SKM-1 treated with dmso at 0.1 percent for 144 hours (cell line): ENCODE measurements around the gene MTHFD1L.
"Not testable (repeated sequence)": the region's sequence is repeated elsewhere in the genome, so short reads cannot be mapped to it uniquely, and the experiment has no call there.

Source experiments
- DNase-seq: peaks from one replicate; lab custom pipeline; 2025; ENCODE audit not compliant: unreplicated experiment; lab: John Stamatoyannopoulos, UW

The MTHFD1L gene

GRCh38 chr6:151063352-151063751 lies 197.8 kb downstream of the MTHFD1L start:
- DNase-seq: no peak

- no peak for DNase-seq
These were observed 198.5 kb downstream of the MTHFD1L start for GRCh38 chr6:151063842-151064647.

DNA sequence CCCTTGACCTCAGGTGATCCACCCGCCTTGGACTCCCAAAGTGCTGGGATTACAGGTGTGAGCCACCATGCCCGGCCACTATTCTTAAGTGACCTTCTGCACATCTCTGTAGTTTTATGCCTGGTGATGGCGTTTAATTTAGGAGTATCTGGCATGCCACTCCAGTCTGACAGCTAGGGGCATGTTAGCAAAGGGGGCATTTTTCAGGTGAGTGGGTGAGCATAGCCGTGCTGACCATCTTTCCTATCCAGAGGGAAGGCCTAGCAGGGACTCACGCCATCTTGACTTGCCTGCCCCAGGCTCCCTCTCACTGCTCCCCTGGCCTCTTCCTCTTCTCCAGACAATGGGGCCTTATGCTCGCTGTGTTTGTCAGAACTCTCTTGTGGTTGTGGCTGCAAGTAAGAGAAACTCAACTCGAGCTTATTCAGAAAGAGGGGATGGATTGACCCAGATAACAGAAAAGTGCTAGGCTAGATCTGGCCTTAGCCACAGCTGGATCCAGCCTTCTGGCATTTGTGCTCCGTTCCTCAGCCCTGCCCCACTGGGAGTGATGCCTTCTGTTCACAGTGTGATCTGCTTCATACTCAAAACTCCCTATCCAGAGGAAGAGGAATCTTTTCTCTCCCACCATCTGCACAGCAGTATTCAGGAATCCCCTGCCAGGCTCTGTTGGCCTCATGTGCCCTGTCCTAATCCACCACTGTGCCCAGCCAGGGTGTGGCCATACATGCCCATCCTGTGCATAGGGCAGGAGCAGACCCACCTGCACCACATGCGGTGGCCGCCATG lies 199.7 kb downstream of the MTHFD1L start:
- no peak for DNase-seq

DNA sequence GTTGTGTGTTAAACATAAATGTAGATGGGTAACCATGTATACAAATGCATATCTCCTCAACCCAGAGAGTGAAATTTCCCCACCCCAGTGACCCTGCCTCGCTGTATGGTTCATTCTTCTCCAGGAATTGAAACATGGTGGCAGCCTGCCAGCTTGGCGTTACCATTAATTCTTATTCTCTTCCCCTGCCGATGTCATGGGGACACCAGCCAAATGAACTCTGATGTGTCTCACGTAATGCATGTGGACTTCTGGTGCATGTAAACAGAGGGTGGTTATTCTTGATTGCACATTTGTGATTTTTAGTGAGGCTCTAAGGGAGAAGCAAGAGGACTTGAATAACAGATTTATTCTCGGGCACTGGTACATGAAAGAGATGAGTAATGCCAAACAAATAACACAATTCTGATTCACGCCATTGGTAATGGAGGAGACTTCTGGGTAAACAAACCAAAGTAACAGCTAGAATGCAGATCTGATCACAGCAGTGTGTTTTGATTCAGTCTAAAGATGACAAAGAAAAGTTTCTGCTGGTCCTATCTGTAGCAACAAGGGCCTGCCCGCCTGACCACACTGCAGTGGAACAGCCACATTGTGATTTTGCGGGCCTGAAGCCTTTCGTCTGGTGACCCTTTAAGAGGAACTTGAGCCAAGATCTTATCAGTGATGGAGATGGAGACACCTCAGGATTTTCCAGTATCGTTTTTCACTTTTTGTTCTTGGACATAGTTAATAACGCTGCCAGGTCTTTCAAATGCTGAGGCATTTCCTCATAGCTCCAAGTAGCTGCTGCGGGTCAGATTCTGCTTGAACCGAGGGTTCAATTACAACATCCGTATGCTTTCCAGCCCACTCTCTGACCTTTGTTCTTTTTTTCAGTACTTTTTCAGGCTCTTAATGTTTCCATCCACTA lies 202.4 kb downstream of the MTHFD1L start:
- DNase-seq: no peak

GRCh38 chr6:151068761-151069312 lies 203.3 kb downstream of the MTHFD1L start:
- no peak for DNase-seq

- DNase-seq: no peak
These were observed 204.1 kb downstream of the MTHFD1L start for GRCh38 chr6:151069641-151070040.

DNA sequence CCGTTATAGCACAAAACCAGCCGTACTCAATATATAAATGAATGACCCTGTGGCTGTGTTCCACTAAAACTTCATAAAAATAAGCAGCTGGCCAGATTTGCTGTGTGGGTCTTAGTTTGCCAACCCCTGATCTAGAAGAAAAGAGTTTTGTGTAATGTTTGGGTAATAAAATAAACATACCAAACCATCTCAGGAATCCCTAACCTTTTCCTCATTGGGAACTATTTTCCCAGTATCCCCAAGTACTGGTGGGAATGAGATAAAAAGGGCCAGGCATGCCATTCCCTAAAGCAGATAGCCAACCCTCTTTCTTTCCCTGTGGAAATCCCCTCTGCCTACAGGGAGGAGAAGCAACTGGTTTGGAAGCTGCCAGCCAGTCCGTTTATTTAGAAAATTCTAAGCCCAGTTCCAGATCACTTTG lies 205.1 kb downstream of the MTHFD1L start:
- no peak for DNase-seq

GRCh38 chr6:151071295-151071694 lies 205.8 kb downstream of the MTHFD1L start:
- DNase-seq: no peak

DNA sequence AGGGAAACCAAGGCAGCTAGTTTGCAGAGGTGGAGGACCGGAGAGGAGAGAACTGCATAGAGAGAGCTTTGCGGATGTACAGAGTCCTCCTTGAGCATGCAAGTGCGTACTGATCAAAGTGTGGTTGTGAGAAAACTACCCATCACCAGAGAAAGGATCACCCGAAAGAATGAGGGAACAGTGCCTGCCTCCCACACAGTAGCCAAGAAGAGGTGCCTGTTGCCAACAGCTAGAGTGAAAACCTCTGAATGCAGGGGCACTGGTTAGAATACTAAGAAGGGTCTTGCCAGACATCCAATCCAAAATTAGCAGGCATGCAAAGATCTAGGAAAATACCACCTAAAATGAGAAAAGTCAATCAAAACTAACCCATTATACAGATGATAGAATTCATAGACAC lies 207.6 kb downstream of the MTHFD1L start:
- no peak for DNase-seq

GRCh38 chr6:151073701-151074100 lies 208.2 kb downstream of the MTHFD1L start:
- no peak for DNase-seq

DNA sequence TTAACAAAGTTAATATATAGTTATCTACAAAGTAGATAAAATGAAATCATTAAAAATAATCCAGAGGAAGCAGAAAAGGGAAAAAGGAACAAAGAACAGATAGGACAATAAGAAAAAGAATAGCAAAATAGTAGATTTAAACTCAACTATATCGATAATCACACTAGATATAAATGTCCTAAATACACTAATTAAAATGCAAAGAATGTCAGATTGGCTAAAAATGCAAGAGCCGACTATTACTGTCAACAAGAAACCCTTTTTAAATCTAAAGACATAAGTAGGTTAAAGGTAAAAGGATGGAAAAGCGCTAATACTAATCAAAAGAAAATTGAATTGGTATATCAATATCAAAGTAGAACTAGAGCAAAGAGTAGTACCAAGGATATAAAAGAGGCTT lies 209.5 kb downstream of the MTHFD1L start:
- no peak for DNase-seq

DNA sequence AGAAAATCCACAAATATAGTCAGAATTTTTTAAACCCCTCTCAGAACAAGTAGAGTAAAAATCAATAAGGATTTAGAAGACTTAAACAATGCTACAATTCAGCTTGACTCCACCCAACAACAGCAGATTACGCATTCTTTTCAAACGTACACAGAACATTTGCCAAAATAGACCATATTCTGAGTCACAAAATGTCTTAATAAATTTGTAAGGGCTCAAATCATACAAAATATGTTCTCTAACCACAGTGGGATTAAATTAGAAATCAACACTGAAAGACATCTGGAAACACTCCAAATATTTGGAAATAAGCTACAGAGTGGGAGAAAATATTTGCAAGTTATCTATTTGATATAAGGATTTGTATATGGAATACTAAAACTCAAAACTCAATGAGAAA lies 210.0 kb downstream of the MTHFD1L start:
- DNase-seq: no peak

- DNase-seq: no peak
These were observed 210.5 kb downstream of the MTHFD1L start for GRCh38 chr6:151075930-151076555.

GRCh38 chr6:151078655-151079054 lies 213.2 kb downstream of the MTHFD1L start:
- DNase-seq: no peak

- no peak for DNase-seq
These were observed 216.2 kb downstream of the MTHFD1L start for GRCh38 chr6:151081656-151082055.

DNA sequence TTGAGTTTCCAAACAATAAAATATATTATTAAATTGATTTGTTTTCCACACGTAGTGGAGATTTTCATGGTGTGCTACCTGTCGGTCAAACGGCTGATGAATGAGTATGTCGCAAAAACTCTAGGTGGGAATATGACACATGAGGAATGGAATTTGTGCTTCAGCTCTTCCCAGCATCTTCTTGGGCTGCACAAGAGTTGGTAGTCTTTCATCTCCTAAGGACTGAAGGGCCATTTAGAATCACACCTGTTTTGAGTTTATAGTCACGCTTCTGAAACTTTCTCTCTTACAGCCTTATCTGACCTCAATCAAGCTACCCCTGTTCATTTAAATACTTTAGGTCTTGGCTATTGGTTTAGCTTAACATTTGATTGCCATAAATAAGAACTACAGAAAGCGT lies 216.6 kb downstream of the MTHFD1L start:
- no peak for DNase-seq

- no peak for DNase-seq
These were observed 218.8 kb downstream of the MTHFD1L start for GRCh38 chr6:151084275-151084674.

- not testable (repeated sequence) for DNase-seq
These were observed 221.6 kb downstream of the MTHFD1L start for GRCh38 chr6:151087055-151087454.

DNA sequence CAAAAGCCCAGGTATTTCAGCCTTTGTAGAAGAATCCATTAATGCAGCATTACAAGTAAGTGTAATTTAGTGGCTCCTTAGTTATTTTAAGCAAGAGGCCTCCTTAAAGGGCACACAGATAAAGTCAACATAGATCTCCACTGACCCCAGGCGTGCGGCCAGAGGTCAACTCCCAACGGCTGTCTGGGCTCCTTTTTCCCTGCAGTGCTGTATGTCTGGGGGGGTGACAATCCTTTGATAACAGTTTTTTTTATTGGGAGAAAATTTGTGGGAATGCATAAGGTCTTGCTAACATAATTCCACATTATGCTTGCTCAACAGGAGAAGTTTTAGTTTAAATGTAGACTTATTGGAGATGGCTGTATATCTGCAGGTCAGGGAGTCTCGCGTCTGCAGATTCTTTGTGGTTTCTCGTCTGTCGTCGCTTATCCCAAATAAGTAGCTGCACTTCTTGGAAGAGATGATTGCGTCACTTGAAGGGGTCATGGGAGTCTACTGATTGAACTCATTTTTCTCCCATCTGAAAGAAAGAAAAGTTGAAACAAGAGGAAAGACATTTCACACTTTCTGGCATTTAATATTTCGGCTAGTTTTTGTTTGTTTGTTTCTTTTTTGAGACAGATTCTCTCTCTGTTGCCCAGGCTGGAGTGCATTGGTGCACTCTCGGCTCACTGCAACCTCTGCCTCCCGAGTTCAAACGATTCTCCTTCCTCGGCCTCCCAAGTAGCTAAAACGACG lies 222.5 kb downstream of the MTHFD1L start:
- no peak for DNase-seq

DNA sequence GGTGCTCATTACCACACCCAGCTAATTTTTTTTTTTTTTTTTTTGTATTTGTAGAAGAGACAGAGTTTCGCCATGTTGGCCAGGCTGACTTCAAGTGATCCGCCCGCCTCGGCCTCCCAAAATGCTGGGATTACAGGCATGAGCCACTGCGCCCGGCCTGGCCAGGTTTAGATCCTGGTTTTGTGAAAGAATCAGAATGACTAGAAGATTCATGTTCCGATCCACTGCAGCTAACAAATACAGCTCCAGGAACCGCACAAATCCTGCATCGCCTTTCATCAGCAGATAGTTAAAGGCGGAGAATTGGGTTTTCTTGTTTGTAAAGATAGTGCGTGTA lies 223.1 kb downstream of the MTHFD1L start:
- no peak for DNase-seq
